IMR-90 (cell line): Measurements from ENCODE around the gene MAP3K8. TPM values are rescaled to one million over a fixed set of nuclear protein-coding genes. Genes with fewer than 3 reads are reported as not detected.

Experiments
- ATAC-seq: fragments of 200-7000 bp; cut with Tn5 transposase; 2 replicates; pipeline ENCODE4 v1.9.1; 2020; ENCODE audit warnings: low read depth, mild to moderate bottlenecking, moderate library complexity
- BruUV-seq: library from RNA; stranded (reverse); fragments of 400-500 nt; replicated peaks from 2 replicates; lab custom pipeline; 2021; lab: Mats Ljungman, UMichigan
- CTCF ChIA-PET: fragments of 300-600 bp; formaldehyde crosslinking; extraction: SDS; loops from one replicate; lab custom pipeline; 2021; ENCODE audit warnings: antibody characterized with exemption; lab: Yijun Ruan, JAX
- POLR2A ChIA-PET: fragments of 300-600 bp; sonication (Branson Sonifier 250); formaldehyde crosslinking; loops from one replicate; lab custom pipeline; 2022; ENCODE audit warnings: antibody characterized with exemption; ENCODE audit not compliant: unreplicated experiment; lab: Charles Lee
- DNase-seq: peaks from one replicate; pipeline ENCODE4 v3.0.0; 2013
- H2AFZ ChIP-seq: replicated peaks from 2 replicates; pipeline ENCODE3; 2013; ENCODE audit warnings: low read length, mild to moderate bottlenecking; ENCODE audit not compliant: poor library complexity
- H2AK5ac ChIP-seq: 2 replicates; pipeline ENCODE4 v1.6.1; 2013; ENCODE audit warnings: low read depth, low read length, inconsistent platforms
- H2AK9ac ChIP-seq: replicated peaks from 2 replicates; pipeline ENCODE3; 2013; ENCODE audit warnings: mild to moderate bottlenecking, low read depth, low read length, moderate library complexity; ENCODE audit not compliant: poor library complexity
- H2BK120ac ChIP-seq: 2 replicates; pipeline ENCODE4 v1.6.1; 2013; ENCODE audit warnings: low read depth, low read length, inconsistent platforms
- H2BK15ac ChIP-seq: 3 replicates; pipeline ENCODE4 v1.6.1; 2013; ENCODE audit warnings: low read depth, low read length, inconsistent platforms
- H2BK20ac ChIP-seq: 2 replicates; pipeline ENCODE4 v1.6.1; 2013; ENCODE audit warnings: low read depth, mild to moderate bottlenecking, inconsistent platforms, low read length, moderate library complexity
- H2BK5ac ChIP-seq: 2 replicates; pipeline ENCODE4 v1.6.1; 2013; ENCODE audit warnings: mild to moderate bottlenecking, low read depth, low read length, inconsistent platforms; ENCODE audit not compliant: poor library complexity, severe bottlenecking
- H3K14ac ChIP-seq: replicated peaks from 2 replicates; pipeline ENCODE4 v1.6.1; 2013; ENCODE audit warnings: low read depth, low read length, inconsistent platforms
- H3K18ac ChIP-seq: 2 replicates; pipeline ENCODE4 v1.6.1; 2013; ENCODE audit warnings: low read depth, low read length, control low read depth
- H3K23ac ChIP-seq: 2 replicates; pipeline ENCODE4 v1.6.1; 2013; ENCODE audit warnings: low read depth, low read length, inconsistent platforms
- H3K27ac ChIP-seq: 2 replicates; pipeline ENCODE4 v1.5.1; 2013; ENCODE audit warnings: mild to moderate bottlenecking, control low read depth, low read length; ENCODE audit not compliant: insufficient read depth
- H3K27me3 ChIP-seq: 2 replicates; pipeline ENCODE4 v1.6.1; 2013; ENCODE audit warnings: low read length; ENCODE audit not compliant: control insufficient read depth, insufficient read depth
- H3K36me3 ChIP-seq: 2 replicates; pipeline ENCODE4 v1.6.1; 2013; ENCODE audit warnings: low read length, mixed read lengths; ENCODE audit not compliant: control insufficient read depth, insufficient read depth
- H3K4ac ChIP-seq: 2 replicates; pipeline ENCODE4 v1.6.1; 2013; ENCODE audit warnings: low read depth, low read length, inconsistent platforms
- H3K4me1 ChIP-seq: 2 replicates; pipeline ENCODE4 v1.6.1; 2013; ENCODE audit warnings: low read length, mixed read lengths; ENCODE audit not compliant: control insufficient read depth, insufficient read depth
- H3K4me2 ChIP-seq: 2 replicates; pipeline ENCODE4 v1.6.1; 2013; ENCODE audit warnings: low read depth, mild to moderate bottlenecking, control low read depth, low read length, moderate library complexity
- H3K4me3 ChIP-seq: 2 replicates; pipeline ENCODE4 v1.5.1; 2013; ENCODE audit warnings: low read depth, mild to moderate bottlenecking, control low read depth, low read length, moderate library complexity; ENCODE audit not compliant: insufficient read depth
- H3K56ac ChIP-seq: 2 replicates; pipeline ENCODE4 v1.6.1; 2013; ENCODE audit warnings: low read length, inconsistent platforms; ENCODE audit not compliant: insufficient read depth; ENCODE audit errors: extremely low read depth
- H3K79me1 ChIP-seq, 2 experiments: 2 replicates each; pipeline ENCODE4 v1.6.1; 2013; ENCODE audit warnings: low read length in 2 of 2, inconsistent platforms in 1 of 2, low read depth in 1 of 2
- H3K9ac ChIP-seq: 2 replicates; pipeline ENCODE4 v1.6.1; 2013; ENCODE audit warnings: low read depth, low read length, control low read depth
- H3K9me1 ChIP-seq: 2 replicates; pipeline ENCODE4 v1.6.1; 2013; ENCODE audit warnings: low read length, inconsistent platforms; ENCODE audit not compliant: insufficient read depth
- H3K9me3 ChIP-seq: 2 replicates; pipeline ENCODE4 v1.6.1; 2013; ENCODE audit warnings: low read length; ENCODE audit not compliant: control insufficient read depth, insufficient read depth
- H4K20me1 ChIP-seq: 2 replicates; pipeline ENCODE4 v1.6.1; 2013; ENCODE audit warnings: low read length, inconsistent platforms; ENCODE audit not compliant: insufficient read depth
- H4K5ac ChIP-seq: 2 replicates; pipeline ENCODE4 v1.6.1; 2013; ENCODE audit warnings: mild to moderate bottlenecking, low read depth, low read length, control low read depth
- H4K8ac ChIP-seq, 2 experiments: 2 replicates each; pipeline ENCODE4 v1.6.1; 2013; ENCODE audit warnings: low read depth in 2 of 2, low read length in 2 of 2, control low read depth in 1 of 2, inconsistent platforms in 1 of 2
- H4K91ac ChIP-seq: 2 replicates; pipeline ENCODE4 v1.6.1; 2013; ENCODE audit warnings: low read depth, low read length, inconsistent platforms; ENCODE audit not compliant: insufficient read depth
- RAD21 ChIP-seq: IDR thresholded peaks from 2 replicates; pipeline ENCODE4 v1.6.1; 2012; ENCODE audit warnings: low read length, improper control_type of control experiment
- WGBS, 2 experiments: methylation state at CpG; one replicate each; pipeline versions ENCODE4 v1.1.5 to v1.1.7; 2013; ENCODE audit warnings: missing lambda C conversion rate in 2 of 2; ENCODE audit not compliant: insufficient read length in 1 of 2; ENCODE audit errors: extremely low coverage in 2 of 2; 5-methylcytosine and 5-hydroxymethylcytosine counted together
- dilution Hi-C: fragments of 300-500 bp; cut with HindIII; formaldehyde crosslinking; loops from one replicate; pipeline ENCODE4 v1.14.3; 2018; ENCODE audit warnings: low sequenced_read_pairs; ENCODE audit not compliant: unreplicated experiment
- in situ Hi-C: fragments of 300-500 bp; cut with MboI; formaldehyde crosslinking; loops from 3 replicates; pipeline ENCODE4 v1.14.3; 2019; ENCODE audit warnings: low sequenced_read_pairs, inconsistent platforms, mixed read lengths
- intact Hi-C: fragments of 100-400 bp; cut with micrococcal nuclease; formaldehyde crosslinking; loops from 2 replicates; pipeline ENCODE4 v1.10.0; 2022
- polyA plus RNA-seq, 3 experiments: library from polyadenylated mRNA; depleted of rRNA; stranded (reverse); fragments of >200 nt; gene quantifications; 2 replicates each; pipeline ENCODE4 v1.2.3, GENCODE V29; 2012; ENCODE audit warnings: low replicate concordance in 1 of 3
- total RNA-seq: library from RNA; depleted of rRNA; stranded (reverse); fragments of >200 nt; gene quantifications from 2 replicates; pipeline ENCODE4 v1.2.3, GENCODE V29; 2012

MAP3K8 gene
- total and polyA plus RNA-seq, 2 of the 4 experiments (the other 2 are of a cell fraction) = 1.8 to 2.6 TPM

DNA sequence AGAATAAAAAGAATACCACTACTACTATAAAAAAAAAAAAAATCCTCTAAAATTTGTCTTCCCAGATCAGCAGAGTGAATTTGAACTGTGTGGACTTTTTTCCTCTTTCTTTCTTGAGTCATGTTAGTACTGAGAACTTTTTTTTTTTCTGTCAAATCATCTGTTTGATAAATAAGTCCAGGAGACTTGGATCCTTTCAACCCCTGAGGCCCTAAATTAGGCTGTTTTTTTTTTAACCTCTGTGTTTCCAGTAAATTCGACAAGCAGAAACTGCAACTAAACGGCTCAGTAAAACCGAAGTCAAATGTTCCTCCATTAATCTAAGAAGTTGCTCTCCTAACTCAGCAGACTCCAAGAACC lies 2.7 kb downstream of the MAP3K8 start:
- H3K79me1 ChIP-seq = peaks cover 15 to 40% of the 10 kb centered on the region in 2 experiments
- peaks cover 5% of the 10 kb centered on the region; the same call in 1 of the 2 replicates for H4K20me1 ChIP-seq
- ChIA-PET POLR2A (no interaction called here), CTCF (interaction anchor here (0.6 kb wide), 1 partner anchor 48 kb away, joined by 3 read pairs; no protein-coding TSS in a partner anchor)
- H3K14ac ChIP-seq = peak overlapping the region; percentile 16; the same call in 1 of the 2 replicates
- peaks cover 5% of the 10 kb centered on the region; the same call in 1 of the 2 replicates for H3K36me3 ChIP-seq
- peak overlapping the region; percentile 59 for H3K4me2 ChIP-seq
- H2BK120ac ChIP-seq = peak overlapping the region; percentile 68; the same call in 1 of the 2 replicates
- dilution Hi-C loops = no loop called here
- H2AFZ ChIP-seq = peak overlapping the region; percentile 2
- ATAC-seq (no peak), DNase-seq (no peak)
- H4K91ac ChIP-seq = no peak overlapping the region
- peak overlapping the region; percentile 43; the same call in 1 of the 2 replicates for H3K9ac ChIP-seq
- peak overlapping the region in 1 of 2 experiments; percentile 8; a peak in 1 of 4 replicates for H4K8ac ChIP-seq
- no peak overlapping the region for H3K4me3 ChIP-seq
- no peak overlapping the region for H3K56ac ChIP-seq
- H2BK15ac ChIP-seq = no peak overlapping the region
- BruUV-seq = no TSS peak
- intact Hi-C loops = no loop called here
- peak overlapping the region; percentile 35; the same call in 1 of the 2 replicates for H3K4ac ChIP-seq
- peak overlapping the region; percentile 51; the same call in 1 of the 2 replicates for H3K23ac ChIP-seq
- H3K18ac ChIP-seq = peak overlapping the region; percentile 37
- H4K5ac ChIP-seq = peak overlapping the region; percentile 76
- no peaks in the 10 kb centered on the region for H3K27me3 ChIP-seq
- no peaks in the 10 kb centered on the region for H3K9me3 ChIP-seq
- H3K27ac ChIP-seq = peak overlapping the region; percentile 33; the same call in 1 of the 2 replicates
- in situ Hi-C loops = no loop called here
- TF ChIP-seq RAD21 = no peak
- peaks cover 5% of the 10 kb centered on the region; the same call in 1 of the 2 replicates for H3K9me1 ChIP-seq
- H2BK20ac ChIP-seq = 0 out of 2 replicates have a peak overlapping the region, but pooled peaks have one; percentile 12
- 0 out of 2 replicates have a peak overlapping the region, but pooled peaks have one; percentile 10 for H2AK5ac ChIP-seq
- 39% methylated on average over 3 of the region's 3 CpGs; no CpG with 5 or more reads in 1 of the 2 experiments for WGBS, 2 experiments
- peaks cover 20% of the 10 kb centered on the region for H3K4me1 ChIP-seq
- H2AK9ac ChIP-seq = no peak overlapping the region
- peak overlapping the region; percentile 58 for H2BK5ac ChIP-seq
